Mesodermal cell (in vitro differentiated cells): ENCODE measurements around the gene IL1RL2.

Experiments
- H3K27ac ChIP-seq: 2 replicates; pipeline ENCODE4 v1.7.0; 2013; ENCODE audit warnings: mild to moderate bottlenecking, low read depth, low read length, moderate library complexity; ENCODE audit not compliant: severe bottlenecking
- H3K36me3 ChIP-seq: 2 replicates; pipeline ENCODE4 v1.7.1; 2013; ENCODE audit warnings: mild to moderate bottlenecking, low read length, moderate library complexity; ENCODE audit not compliant: control insufficient read depth, insufficient read depth
- H3K4me1 ChIP-seq: one replicate; pipeline ENCODE4 v1.7.1; 2013; ENCODE audit warnings: mild to moderate bottlenecking, low read length; ENCODE audit not compliant: insufficient read depth, control insufficient read depth, poor library complexity, severe bottlenecking
- H3K4me3 ChIP-seq: 2 replicates; pipeline ENCODE4 v1.7.0; 2013; ENCODE audit warnings: low read length, control low read depth, mild to moderate bottlenecking; ENCODE audit not compliant: insufficient read depth, poor library complexity, severe bottlenecking; ENCODE audit errors: extremely low read depth
- H3K9me3 ChIP-seq: 2 replicates; pipeline ENCODE4 v1.7.1; 2013; ENCODE audit warnings: mild to moderate bottlenecking, low read length, moderate library complexity; ENCODE audit not compliant: control insufficient read depth
- WGBS, 2 experiments: methylation state at CpG; one replicate each; pipeline ENCODE4 v1.1.5; 2013; ENCODE audit warnings: missing lambda C conversion rate in 2 of 2; ENCODE audit not compliant: insufficient coverage in 2 of 2; 5-methylcytosine and 5-hydroxymethylcytosine counted together

The IL1RL2 gene

DNA sequence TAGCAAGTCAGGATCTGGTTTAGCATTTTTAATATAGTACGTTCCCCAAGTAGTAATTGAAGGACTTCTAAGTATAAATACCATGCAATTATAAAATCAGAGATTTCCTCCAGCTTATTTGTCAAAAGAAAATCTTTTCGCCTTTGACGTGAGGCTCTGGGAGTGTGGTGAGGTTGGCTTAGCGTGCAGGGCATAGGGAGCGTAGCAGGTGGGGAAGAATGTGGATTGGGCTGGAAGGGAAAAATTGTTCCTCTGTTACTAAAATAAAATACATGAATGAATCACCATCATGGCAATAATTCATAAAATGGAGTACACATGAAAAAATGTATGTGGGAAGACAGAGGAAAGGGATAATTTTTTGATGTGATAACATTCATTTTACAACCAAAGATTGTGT is 5.4 kb upstream of the IL1RL2 start:
- H3K27ac ChIP-seq = no peak overlapping the region
- H3K4me3 ChIP-seq = no peak overlapping the region
- H3K9me3 ChIP-seq = no peaks in the 10 kb centered on the region
- peaks cover 4% of the 10 kb centered on the region for H3K36me3 ChIP-seq
- H3K4me1 ChIP-seq = peaks cover 6% of the 10 kb centered on the region
- WGBS, 2 experiments = no CpG with 5 or more reads among the region's 5 CpGs

DNA sequence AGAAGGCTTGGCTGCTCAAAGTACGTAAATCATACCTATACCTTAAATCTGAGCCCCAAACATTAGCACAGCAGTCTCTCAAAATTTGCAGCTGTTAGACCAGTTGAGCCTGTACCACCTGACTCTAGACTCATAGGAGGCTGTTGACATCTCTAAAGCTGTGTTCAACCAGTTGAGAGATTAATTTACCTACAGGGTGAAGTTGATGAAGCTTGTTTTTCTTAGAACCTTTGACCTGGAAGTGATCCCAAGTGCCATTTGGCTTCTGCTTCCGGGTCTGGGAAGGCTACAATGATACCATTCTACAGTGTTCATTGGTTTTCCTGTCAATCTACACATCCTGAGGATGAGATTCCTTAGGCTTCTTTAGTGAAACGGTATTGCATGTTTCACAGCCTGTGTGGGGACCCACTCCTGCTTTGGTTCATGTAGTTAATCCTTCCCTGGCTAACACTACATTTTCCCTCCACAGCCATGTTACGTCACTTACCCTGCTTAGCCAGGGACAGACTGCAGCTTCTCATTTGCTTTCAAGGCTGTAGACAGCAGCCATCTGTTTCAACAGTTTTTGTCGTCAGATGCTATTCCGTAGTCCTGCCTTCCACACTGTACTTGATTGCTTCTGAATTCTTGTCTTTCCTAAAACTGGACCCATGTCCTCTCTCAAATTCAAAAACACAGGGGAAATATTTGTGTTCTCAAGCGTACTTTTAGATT is 4.7 kb upstream of the IL1RL2 start:
- WGBS, 2 experiments = 87 to 94% methylated on average over 5 to 6 of the region's 7 CpGs
- no peak overlapping the region for H3K27ac ChIP-seq
- peaks cover 4% of the 10 kb centered on the region for H3K4me1 ChIP-seq
- H3K9me3 ChIP-seq = no peaks in the 10 kb centered on the region
- H3K4me3 ChIP-seq = no peak overlapping the region
- no peaks in the 10 kb centered on the region for H3K36me3 ChIP-seq

DNA sequence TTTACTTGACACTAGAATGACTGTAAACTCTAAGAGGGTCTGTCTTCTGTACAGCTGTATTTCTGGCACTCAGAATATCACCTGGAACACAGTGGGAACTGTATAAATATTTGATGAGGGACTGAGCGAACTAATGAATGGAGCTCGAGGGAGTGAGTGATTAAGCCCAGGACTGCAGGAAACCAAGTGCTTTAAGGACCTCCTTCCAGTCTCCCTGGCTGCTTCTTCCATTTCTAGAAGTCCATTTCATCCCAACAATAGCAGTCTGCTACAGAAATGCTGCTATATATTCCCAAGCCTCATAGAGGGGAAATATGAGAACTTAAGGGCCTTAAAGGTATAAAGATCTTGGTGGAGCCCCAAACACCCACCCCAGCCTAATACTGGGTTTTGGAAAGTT is 2.8 kb upstream of the IL1RL2 start:
- Histone ChIP-seq H3K27ac (no peak overlapping the region), H3K4me1 (no peaks in the 10 kb centered on the region), H3K9me3 (no peaks in the 10 kb centered on the region), H3K4me3 (no peak overlapping the region), H3K36me3 (no peaks in the 10 kb centered on the region)
- no CpG with 5 or more reads among the region's 2 CpGs for WGBS, 2 experiments

DNA sequence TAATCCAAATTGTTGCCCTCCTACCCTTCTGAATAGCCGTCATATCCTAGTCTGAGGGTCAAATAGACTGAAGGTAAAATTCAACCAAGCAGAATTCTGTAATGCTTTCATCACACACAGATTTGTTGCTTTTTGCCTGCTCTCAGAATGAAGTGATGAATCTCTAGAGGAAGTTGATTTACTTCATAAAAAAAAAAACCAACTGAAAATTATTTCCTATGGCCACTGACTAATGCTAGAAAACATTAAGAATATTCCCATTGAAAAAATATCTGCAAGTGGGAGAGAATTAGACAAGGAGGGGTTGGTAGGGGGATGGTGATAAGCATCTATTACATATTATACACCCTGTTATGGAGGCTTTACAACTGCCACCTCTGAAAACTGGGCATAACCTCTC is 2.3 kb upstream of the IL1RL2 start:
- no peaks in the 10 kb centered on the region for H3K36me3 ChIP-seq
- no peak overlapping the region for H3K27ac ChIP-seq
- no CpG with 5 or more reads among the region's 1 CpG for WGBS, 2 experiments
- no peak overlapping the region for H3K4me3 ChIP-seq
- no peaks in the 10 kb centered on the region for H3K9me3 ChIP-seq
- no peaks in the 10 kb centered on the region for H3K4me1 ChIP-seq

DNA sequence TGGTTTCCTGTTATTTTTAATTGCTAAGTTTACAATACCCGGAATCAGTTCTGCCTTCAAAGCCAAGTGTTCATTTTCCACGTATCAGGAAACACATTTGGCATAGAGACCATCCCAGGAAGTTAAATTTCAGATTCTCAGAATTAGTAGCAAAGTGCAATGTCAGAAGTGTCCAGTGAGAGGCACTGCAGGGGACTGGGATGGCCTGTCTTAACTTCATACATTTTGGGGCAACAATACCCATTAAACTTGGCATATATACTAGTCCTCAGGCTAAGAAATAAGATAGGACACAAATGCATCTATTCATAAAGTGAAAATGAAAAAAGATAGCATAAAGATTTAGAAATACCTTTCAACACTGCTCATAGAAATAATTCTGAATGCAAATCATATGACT is 1.5 kb upstream of the IL1RL2 start:
- no peaks in the 10 kb centered on the region for H3K9me3 ChIP-seq
- 83% methylated on average over 1 of the region's 2 CpGs; no CpG with 5 or more reads in 1 of the 2 experiments for WGBS, 2 experiments
- H3K4me3 ChIP-seq = no peak overlapping the region
- H3K36me3 ChIP-seq = no peaks in the 10 kb centered on the region
- no peak overlapping the region for H3K27ac ChIP-seq
- H3K4me1 ChIP-seq = no peaks in the 10 kb centered on the region

DNA sequence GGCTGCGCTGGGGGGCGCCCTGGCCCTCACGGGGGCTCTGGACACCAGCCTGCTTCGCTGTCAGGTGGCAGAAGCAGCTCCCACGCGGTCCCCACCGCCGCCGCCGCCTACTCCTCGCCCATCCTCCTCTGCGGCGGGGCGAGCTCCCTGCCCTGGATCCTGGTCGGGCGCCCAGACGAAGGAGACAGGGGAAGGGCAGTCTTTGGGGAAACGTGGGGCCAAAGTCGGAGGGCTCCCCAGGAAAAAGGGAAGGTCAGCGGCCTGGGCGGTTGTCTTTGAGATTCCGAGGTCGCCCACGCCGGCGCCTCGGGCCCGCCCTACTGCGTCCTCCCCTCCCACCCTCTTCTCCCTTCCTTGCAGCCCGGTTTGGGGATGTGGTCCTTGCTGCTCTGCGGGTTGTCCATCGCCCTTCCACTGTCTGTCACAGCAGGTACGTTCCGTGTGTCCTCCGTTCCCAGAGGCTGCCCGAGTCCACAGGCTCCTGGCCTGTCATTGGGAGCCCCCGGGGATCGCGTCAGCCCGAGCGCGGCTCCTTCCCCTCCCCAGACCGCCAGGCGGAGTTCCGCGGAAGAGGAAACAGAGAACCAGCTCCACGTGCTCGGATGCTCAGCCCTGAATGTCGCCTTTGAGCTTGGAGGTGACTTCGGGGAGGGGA is 800 bp downstream of the IL1RL2 start:
- Histone ChIP-seq H3K27ac (no peak overlapping the region), H3K4me1 (no peaks in the 10 kb centered on the region), H3K4me3 (peak overlapping the region; percentile 28), H3K36me3 (no peaks in the 10 kb centered on the region), H3K9me3 (no peaks in the 10 kb centered on the region)
- WGBS, 2 experiments = 13 to 19% methylated on average over 16 to 40 of the region's 50 CpGs

DNA sequence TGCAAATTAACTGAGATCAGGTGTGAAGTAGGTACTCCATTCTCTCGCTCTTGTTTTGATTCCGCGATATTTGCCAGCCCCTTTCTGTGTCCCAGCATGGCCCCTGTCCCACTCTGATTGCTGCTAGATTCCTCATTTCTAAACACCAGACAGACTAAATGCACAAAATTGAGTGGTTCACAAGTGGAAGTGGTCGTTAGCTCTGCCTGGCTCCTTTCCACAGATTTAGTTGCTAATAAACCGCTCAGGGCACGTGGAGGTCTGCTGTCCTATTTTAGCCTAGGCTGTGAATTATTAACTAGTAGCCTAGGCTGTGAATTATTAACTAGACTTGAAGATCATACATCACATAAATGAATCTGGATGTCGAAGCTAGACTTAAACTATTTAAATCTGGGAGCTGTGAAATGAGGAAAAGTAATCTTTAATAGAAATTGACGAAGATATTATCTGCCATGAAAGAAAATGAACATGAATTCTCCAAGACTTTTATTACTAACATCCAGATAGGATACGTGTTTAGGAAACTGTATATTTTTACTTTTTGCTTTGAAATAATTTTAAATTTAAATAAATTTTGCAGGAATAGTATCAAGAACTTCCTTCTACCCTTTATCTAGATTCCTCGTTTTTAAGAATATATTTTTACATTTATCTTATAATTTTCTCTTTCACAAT is 3.7 kb downstream of the IL1RL2 start:
- H3K4me1 ChIP-seq = no peaks in the 10 kb centered on the region
- WGBS, 2 experiments = 75 to 92% methylated on average over 4 of the region's 10 CpGs
- H3K27ac ChIP-seq = no peak overlapping the region
- H3K36me3 ChIP-seq = no peaks in the 10 kb centered on the region
- no peak overlapping the region for H3K4me3 ChIP-seq
- no peaks in the 10 kb centered on the region for H3K9me3 ChIP-seq

DNA sequence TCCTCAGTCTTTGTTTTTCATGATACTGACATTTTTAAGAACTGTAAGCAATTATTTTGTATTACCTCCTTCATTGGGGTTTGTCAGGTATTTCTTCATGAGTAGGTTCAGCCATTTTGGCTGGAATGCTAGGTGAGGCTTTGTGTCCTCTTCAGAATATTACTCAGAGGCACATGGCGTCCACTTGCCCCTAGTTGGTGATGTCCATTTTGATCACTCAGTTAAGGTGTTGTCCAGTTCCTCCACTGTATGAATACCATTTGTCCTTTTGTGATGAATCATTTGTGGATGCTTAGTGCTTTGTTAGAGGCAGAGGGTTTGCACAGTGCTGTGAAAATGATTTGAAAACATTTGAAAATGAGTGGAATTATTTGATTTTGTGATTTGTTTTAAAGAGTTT is 4.7 kb downstream of the IL1RL2 start:
- no peaks in the 10 kb centered on the region for H3K4me1 ChIP-seq
- 86% methylated on average over 1 of the region's 1 CpG; no CpG with 5 or more reads in 1 of the 2 experiments for WGBS, 2 experiments
- H3K27ac ChIP-seq = no peak overlapping the region
- no peak overlapping the region for H3K4me3 ChIP-seq
- H3K36me3 ChIP-seq = no peaks in the 10 kb centered on the region
- H3K9me3 ChIP-seq = no peaks in the 10 kb centered on the region

DNA sequence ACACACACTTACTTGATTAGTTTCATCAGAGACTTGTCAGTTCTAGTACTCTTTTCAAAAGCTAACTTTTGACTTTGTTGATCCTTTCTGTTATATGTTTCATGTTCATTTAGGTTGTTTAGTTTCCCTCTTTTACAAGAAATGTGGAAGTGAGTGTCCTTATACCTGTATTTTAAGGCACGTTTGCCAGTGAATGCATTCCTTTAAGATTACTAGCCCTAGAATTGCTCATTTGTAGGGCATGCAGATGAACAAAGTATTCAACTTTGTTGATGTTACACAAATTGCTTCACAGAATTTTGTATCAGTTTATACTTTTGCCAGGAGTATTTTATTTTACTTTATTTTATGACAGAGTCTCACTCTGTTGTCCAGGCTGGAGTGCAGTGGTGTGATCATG is 6.3 kb downstream of the IL1RL2 start:
- H3K27ac ChIP-seq = no peak overlapping the region
- H3K36me3 ChIP-seq = no peaks in the 10 kb centered on the region
- whole genome bisulfite sequencing, 2 experiments = 100% methylated on average over 1 of the region's 1 CpG; no CpG with 5 or more reads in 1 of the 2 experiments

DNA sequence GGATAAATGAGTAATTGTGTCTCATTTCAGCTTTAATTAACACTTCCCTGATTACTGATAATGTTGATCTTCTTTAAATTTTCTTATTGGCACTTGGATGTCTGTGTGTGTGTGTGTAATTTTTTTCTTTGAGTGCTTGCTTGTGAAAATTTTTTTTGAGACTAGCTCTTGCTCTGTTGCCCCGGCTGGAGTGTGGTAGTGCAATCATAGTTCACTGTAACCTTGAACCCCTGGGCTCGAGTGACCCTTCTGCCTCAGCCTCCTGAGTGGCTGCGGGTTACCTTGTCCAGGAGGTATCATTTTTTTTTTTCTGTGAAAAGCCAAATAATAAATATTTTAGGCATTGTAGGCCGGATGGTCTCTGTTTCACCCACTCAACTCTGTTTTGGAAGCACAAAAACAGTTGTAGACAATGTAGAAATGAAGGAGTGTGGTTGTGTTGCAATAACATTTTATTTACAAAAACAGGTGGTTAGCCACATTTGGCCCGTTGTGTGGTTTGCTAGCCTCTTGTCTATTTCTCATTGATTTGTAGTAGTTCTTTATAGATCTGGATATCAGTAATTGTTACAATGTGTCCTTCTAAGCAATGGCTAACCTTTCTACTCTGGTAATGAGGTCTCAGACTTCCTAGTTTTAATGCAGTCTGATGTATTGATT is 7.9 kb downstream of the IL1RL2 start:
- Histone ChIP-seq H3K27ac (no peak overlapping the region), H3K9me3 (no peaks in the 10 kb centered on the region), H3K4me1 (no peaks in the 10 kb centered on the region), H3K36me3 (no peaks in the 10 kb centered on the region), H3K4me3 (no peak overlapping the region)
- WGBS, 2 experiments = 50 to 86% methylated on average over 1 to 3 of the region's 5 CpGs

More for the DNA sequence above, 6.3 kb downstream of the IL1RL2 start:
- H3K4me3 ChIP-seq = no peak overlapping the region
- H3K4me1 ChIP-seq = no peaks in the 10 kb centered on the region
- no peaks in the 10 kb centered on the region for H3K9me3 ChIP-seq
